Liver (tissue), 3 donors: Measurements from ENCODE around the gene HNRNPDL.
"Not testable (repeated sequence)": the region's sequence is repeated elsewhere in the genome, so short reads cannot be mapped to it uniquely, and the experiment has no call there.

Experiments
- ATF3 ChIP-seq: IDR thresholded peaks from 2 replicates; pipeline ENCODE4 v1.6.1; 2016; ENCODE audit warnings: antibody characterized with exemption
- CTCF ChIP-seq: fragments of 150-350 bp; IDR thresholded peaks from 2 replicates; pipeline ENCODE4 v1.5.1; 2017; ENCODE audit warnings: improper control_type of control experiment, low read depth, low read length; ENCODE audit not compliant: missing input control
- EGR1 ChIP-seq, 2 donors: IDR thresholded peaks; 2 replicates each; pipeline ENCODE4 v1.6.1; 2016 to 2018; ENCODE audit warnings: antibody characterized with exemption in 2 of 2, low read depth in 2 of 2
- FOXA1 ChIP-seq: IDR thresholded peaks from 2 replicates; pipeline ENCODE4 v1.6.1; 2016; ENCODE audit warnings: antibody characterized with exemption
- GABPA ChIP-seq, 2 donors: IDR thresholded peaks in 1 of 2; conservative IDR thresholded peaks in 1 of 2; 2 replicates each; pipeline ENCODE4 v1.6.1; 2016; ENCODE audit warnings: antibody characterized with exemption in 2 of 2, mild to moderate bottlenecking in 1 of 2, moderate library complexity in 1 of 2
- JUND ChIP-seq, 2 donors: IDR thresholded peaks; 2 replicates each; pipeline ENCODE4 v1.6.1; 2016; ENCODE audit warnings: antibody characterized with exemption in 2 of 2
- MAX ChIP-seq: IDR thresholded peaks from 2 replicates; pipeline ENCODE4 v1.6.1; 2016; ENCODE audit warnings: antibody characterized with exemption
- RAD21 ChIP-seq, 2 donors: IDR thresholded peaks; 2 replicates each; pipeline ENCODE4 v1.6.1; 2016; ENCODE audit warnings: antibody characterized with exemption in 2 of 2, mild to moderate bottlenecking in 2 of 2
- RXRA ChIP-seq, 2 donors: IDR thresholded peaks; 2 replicates each; pipeline ENCODE4 v1.6.1; 2017 to 2018; ENCODE audit warnings: antibody characterized with exemption in 2 of 2, mild to moderate bottlenecking in 1 of 2
- SP1 ChIP-seq: IDR thresholded peaks from 2 replicates; pipeline ENCODE4 v1.6.1; 2018; ENCODE audit warnings: antibody characterized with exemption, mild to moderate bottlenecking
- TAF1 ChIP-seq: conservative IDR thresholded peaks from 2 replicates; pipeline ENCODE4 v1.6.1; 2016; ENCODE audit warnings: antibody characterized with exemption, mild to moderate bottlenecking
- TF ChIP-seq, protein P1 (sequence below): IDR thresholded peaks from 2 replicates; pipeline ENCODE4 v1.6.1; 2016; ENCODE audit warnings: antibody characterized with exemption
- TF ChIP-seq, protein P2 (sequence below): IDR thresholded peaks from 2 replicates; pipeline ENCODE4 v1.6.1; 2016; ENCODE audit warnings: antibody characterized with exemption, mild to moderate bottlenecking
- donor health status: healthy.
- donor health status: healthy.

DNA sequence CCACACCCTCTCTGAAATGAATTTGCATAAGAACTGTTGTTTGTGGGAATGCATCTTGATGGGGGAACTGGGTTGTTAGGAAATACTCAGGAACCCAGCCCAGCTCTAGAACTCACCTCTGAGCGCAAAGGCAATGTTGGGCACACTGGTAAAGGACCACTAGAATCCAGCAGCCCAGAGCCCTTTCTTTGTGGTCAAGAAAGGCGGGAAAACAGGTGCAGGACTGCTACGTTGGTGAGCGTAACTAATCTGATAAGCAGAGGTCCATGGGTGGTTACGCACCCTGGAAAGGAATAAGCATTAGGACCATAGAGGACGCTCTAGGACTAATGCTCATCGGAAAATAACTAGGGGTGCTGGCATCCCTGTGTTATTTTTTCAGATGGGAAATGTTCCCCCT is 45.7 kb upstream of the HNRNPDL start:
- not testable (repeated sequence) for TF ChIP-seq CTCF; MAX; RAD21 (IDR thresholded peaks at IDR 0.05); FOXA1; EGR1 (IDR thresholded peaks at IDR 0.05; ENCODE audit: low read depth in 2 of 2); ATF3; GABPA (IDR thresholded peaks at IDR 0.05 in 1 of 2, conservative IDR thresholded peaks at IDR 0.05 in 1 of 2); RXRA (IDR thresholded peaks at IDR 0.05); TAF1; SP1; JUND (IDR thresholded peaks at IDR 0.05)
- TF ChIP-seq, protein P1, sequence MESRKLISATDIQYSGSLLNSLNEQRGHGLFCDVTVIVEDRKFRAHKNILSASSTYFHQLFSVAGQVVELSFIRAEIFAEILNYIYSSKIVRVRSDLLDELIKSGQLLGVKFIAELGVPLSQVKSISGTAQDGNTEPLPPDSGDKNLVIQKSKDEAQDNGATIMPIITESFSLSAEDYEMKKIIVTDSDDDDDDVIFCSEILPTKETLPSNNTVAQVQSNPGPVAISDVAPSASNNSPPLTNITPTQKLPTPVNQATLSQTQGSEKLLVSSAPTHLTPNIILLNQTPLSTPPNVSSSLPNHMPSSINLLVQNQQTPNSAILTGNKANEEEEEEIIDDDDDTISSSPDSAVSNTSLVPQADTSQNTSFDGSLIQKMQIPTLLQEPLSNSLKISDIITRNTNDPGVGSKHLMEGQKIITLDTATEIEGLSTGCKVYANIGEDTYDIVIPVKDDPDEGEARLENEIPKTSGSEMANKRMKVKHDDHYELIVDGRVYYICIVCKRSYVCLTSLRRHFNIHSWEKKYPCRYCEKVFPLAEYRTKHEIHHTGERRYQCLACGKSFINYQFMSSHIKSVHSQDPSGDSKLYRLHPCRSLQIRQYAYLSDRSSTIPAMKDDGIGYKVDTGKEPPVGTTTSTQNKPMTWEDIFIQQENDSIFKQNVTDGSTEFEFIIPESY, result not testable (repeated sequence)
- TF ChIP-seq, protein P2, sequence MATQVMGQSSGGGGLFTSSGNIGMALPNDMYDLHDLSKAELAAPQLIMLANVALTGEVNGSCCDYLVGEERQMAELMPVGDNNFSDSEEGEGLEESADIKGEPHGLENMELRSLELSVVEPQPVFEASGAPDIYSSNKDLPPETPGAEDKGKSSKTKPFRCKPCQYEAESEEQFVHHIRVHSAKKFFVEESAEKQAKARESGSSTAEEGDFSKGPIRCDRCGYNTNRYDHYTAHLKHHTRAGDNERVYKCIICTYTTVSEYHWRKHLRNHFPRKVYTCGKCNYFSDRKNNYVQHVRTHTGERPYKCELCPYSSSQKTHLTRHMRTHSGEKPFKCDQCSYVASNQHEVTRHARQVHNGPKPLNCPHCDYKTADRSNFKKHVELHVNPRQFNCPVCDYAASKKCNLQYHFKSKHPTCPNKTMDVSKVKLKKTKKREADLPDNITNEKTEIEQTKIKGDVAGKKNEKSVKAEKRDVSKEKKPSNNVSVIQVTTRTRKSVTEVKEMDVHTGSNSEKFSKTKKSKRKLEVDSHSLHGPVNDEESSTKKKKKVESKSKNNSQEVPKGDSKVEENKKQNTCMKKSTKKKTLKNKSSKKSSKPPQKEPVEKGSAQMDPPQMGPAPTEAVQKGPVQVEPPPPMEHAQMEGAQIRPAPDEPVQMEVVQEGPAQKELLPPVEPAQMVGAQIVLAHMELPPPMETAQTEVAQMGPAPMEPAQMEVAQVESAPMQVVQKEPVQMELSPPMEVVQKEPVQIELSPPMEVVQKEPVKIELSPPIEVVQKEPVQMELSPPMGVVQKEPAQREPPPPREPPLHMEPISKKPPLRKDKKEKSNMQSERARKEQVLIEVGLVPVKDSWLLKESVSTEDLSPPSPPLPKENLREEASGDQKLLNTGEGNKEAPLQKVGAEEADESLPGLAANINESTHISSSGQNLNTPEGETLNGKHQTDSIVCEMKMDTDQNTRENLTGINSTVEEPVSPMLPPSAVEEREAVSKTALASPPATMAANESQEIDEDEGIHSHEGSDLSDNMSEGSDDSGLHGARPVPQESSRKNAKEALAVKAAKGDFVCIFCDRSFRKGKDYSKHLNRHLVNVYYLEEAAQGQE, result not testable (repeated sequence)
